T-helper 1 cell treated with Interleukin-12 subunit alpha and Interleukin-12 subunit beta and Interleukin-4 antibody, amounts not matched to agents 30 μg/mL and 1 μg/mL, for 36 hours (primary cell): Measurements from ENCODE around the gene CTNNBIP1.
A peak's percentile ranks its signal among the peaks of the same experiment; 100 is the strongest.
"Not testable (repeated sequence)": the region's sequence is repeated elsewhere in the genome, so short reads cannot be mapped to it uniquely, and the experiment has no call there.

ENCODE experiments used
- H3K27ac Mint-ChIP-seq: one replicate; pipeline ENCODE4 v1.8.0; 2021; ENCODE audit warnings: mild to moderate bottlenecking, mixed read lengths
- H3K27me3 Mint-ChIP-seq: one replicate; pipeline ENCODE4 v1.8.0; 2021; ENCODE audit warnings: low read depth, mixed read lengths
- H3K36me3 Mint-ChIP-seq: one replicate; pipeline ENCODE4 v1.8.0; 2021; ENCODE audit warnings: low read depth, mixed read lengths
- H3K4me1 Mint-ChIP-seq: one replicate; pipeline ENCODE4 v1.8.0; 2021; ENCODE audit warnings: low read depth, mixed read lengths
- H3K4me3 Mint-ChIP-seq: one replicate; pipeline ENCODE4 v1.8.0; 2021; ENCODE audit warnings: mild to moderate bottlenecking, moderate library complexity, mixed read lengths
- H3K9me3 Mint-ChIP-seq: one replicate; pipeline ENCODE4 v1.8.0; 2021; ENCODE audit warnings: mixed read lengths

The CTNNBIP1 gene

GRCh38 chr1:9910076-9910422, at the start of gene CTNNBIP1:
Gene CTNNBIP1, minus strand, starts transcription at chr1:9910269. Its CDS starts 38,205 bp downstream, at chr1:9872064.
- Mint-ChIP-seq H3K36me3 (no peaks in the 10 kb centered on the region), H3K27ac (peak within 1 kb of the TSS; percentile 96)

GRCh38 chr1:9957726-9958125, 47.7 kb upstream of the CTNNBIP1 start:
- no peak overlapping the region for H3K4me3 Mint-ChIP-seq
- H3K27ac Mint-ChIP-seq: no peak overlapping the region
- H3K36me3 Mint-ChIP-seq: no peaks in the 10 kb centered on the region
- H3K4me1 Mint-ChIP-seq: no peaks in the 10 kb centered on the region
- H3K27me3 Mint-ChIP-seq: no peaks in the 10 kb centered on the region
- H3K9me3 Mint-ChIP-seq: no peaks in the 10 kb centered on the region

More at GRCh38 chr1:9910076-9910422, at the start of gene CTNNBIP1:
- Mint-ChIP-seq H3K4me3 (peak within 1 kb of the TSS; percentile 96), H3K9me3 (no peaks in the 10 kb centered on the region), H3K27me3 (peaks cover 2% of the 10 kb centered on the region), H3K4me1 (peaks cover 19% of the 10 kb centered on the region)

- Mint-ChIP-seq H3K9me3 (no peaks in the 10 kb centered on the region), H3K36me3 (peaks cover 5% of the 10 kb centered on the region), H3K4me1 (peaks cover 14% of the 10 kb centered on the region), H3K27ac (no peak overlapping the region), H3K27me3 (no peaks in the 10 kb centered on the region), H3K4me3 (no peak overlapping the region)
These were observed 36.2 kb upstream of the CTNNBIP1 start for GRCh38 chr1:9946315-9946714.

- peaks cover 8% of the 10 kb centered on the region for H3K36me3 Mint-ChIP-seq
- peaks cover 8% of the 10 kb centered on the region for H3K4me1 Mint-ChIP-seq
- H3K27me3 Mint-ChIP-seq: no peaks in the 10 kb centered on the region
- peak within 1 kb of the TSS; percentile 99 for H3K4me3 Mint-ChIP-seq
- H3K27ac Mint-ChIP-seq: peak within 1 kb of the TSS; percentile 97
- no peaks in the 10 kb centered on the region for H3K9me3 Mint-ChIP-seq
These were observed 33.1 kb upstream of the CTNNBIP1 start, which contains the start of the genes LZIC and NMNAT1 for GRCh38 chr1:9942939-9943788. Gene LZIC, minus strand, starts transcription at chr1:9943391. Its CDS starts 6,772 bp downstream, at chr1:9936619. Gene NMNAT1, plus strand, starts transcription at chr1:9943475. Its CDS starts 28,599 bp downstream, at chr1:9972074.

- Mint-ChIP-seq H3K27me3 (no peaks in the 10 kb centered on the region), H3K4me3 (peak overlapping the region; percentile 99), H3K36me3 (peaks cover 8% of the 10 kb centered on the region), H3K27ac (peak overlapping the region; percentile 97), H3K4me1 (peaks cover 8% of the 10 kb centered on the region), H3K9me3 (no peaks in the 10 kb centered on the region)
These were observed 32.4 kb upstream of the CTNNBIP1 start for GRCh38 chr1:9942399-9942938.

- H3K27me3 Mint-ChIP-seq: no peaks in the 10 kb centered on the region
- no peaks in the 10 kb centered on the region for H3K9me3 Mint-ChIP-seq
- peaks cover 1% of the 10 kb centered on the region for H3K4me1 Mint-ChIP-seq
- H3K4me3 Mint-ChIP-seq: no peak overlapping the region
- no peak overlapping the region for H3K27ac Mint-ChIP-seq
- H3K36me3 Mint-ChIP-seq: peaks cover 23% of the 10 kb centered on the region
These were observed 19.6 kb upstream of the CTNNBIP1 start for GRCh38 chr1:9929431-9930385.

GRCh38 chr1:9927259-9927658, 17.2 kb upstream of the CTNNBIP1 start:
- Mint-ChIP-seq H3K36me3 (peaks cover 14% of the 10 kb centered on the region), H3K4me1 (peaks cover 1% of the 10 kb centered on the region), H3K4me3 (no peak overlapping the region), H3K27ac (no peak overlapping the region), H3K27me3 (no peaks in the 10 kb centered on the region), H3K9me3 (no peaks in the 10 kb centered on the region)

GRCh38 chr1:9922342-9922741, 12.3 kb upstream of the CTNNBIP1 start:
- no peak overlapping the region for H3K4me3 Mint-ChIP-seq
- peaks cover 1% of the 10 kb centered on the region for H3K4me1 Mint-ChIP-seq
- H3K27ac Mint-ChIP-seq: no peak overlapping the region
- H3K27me3 Mint-ChIP-seq: peaks cover 8% of the 10 kb centered on the region
- H3K9me3 Mint-ChIP-seq: no peaks in the 10 kb centered on the region
- peaks cover 3% of the 10 kb centered on the region for H3K36me3 Mint-ChIP-seq

GRCh38 chr1:9920606-9921005, 10.5 kb upstream of the CTNNBIP1 start:
- no peaks in the 10 kb centered on the region for H3K4me1 Mint-ChIP-seq
- no peaks in the 10 kb centered on the region for H3K9me3 Mint-ChIP-seq
- no peaks in the 10 kb centered on the region for H3K36me3 Mint-ChIP-seq
- no peak overlapping the region for H3K4me3 Mint-ChIP-seq
- no peak overlapping the region for H3K27ac Mint-ChIP-seq
- H3K27me3 Mint-ChIP-seq: peaks cover 11% of the 10 kb centered on the region

GRCh38 chr1:9917901-9918300, 7.8 kb upstream of the CTNNBIP1 start:
- H3K9me3 Mint-ChIP-seq: no peaks in the 10 kb centered on the region
- H3K36me3 Mint-ChIP-seq: no peaks in the 10 kb centered on the region

GRCh38 chr1:9917495-9917894, 7.4 kb upstream of the CTNNBIP1 start:
- not testable (repeated sequence) for H3K9me3 Mint-ChIP-seq, H3K4me1 Mint-ChIP-seq, H3K27ac Mint-ChIP-seq, H3K4me3 Mint-ChIP-seq, H3K36me3 Mint-ChIP-seq
- H3K27me3 Mint-ChIP-seq: peaks cover 15% of the 10 kb centered on the region

More at GRCh38 chr1:9917901-9918300, 7.8 kb upstream of the CTNNBIP1 start:
- H3K4me3 Mint-ChIP-seq: no peak overlapping the region
- H3K27me3 Mint-ChIP-seq: peaks cover 15% of the 10 kb centered on the region
- no peaks in the 10 kb centered on the region for H3K4me1 Mint-ChIP-seq
- no peak overlapping the region for H3K27ac Mint-ChIP-seq

GRCh38 chr1:9916452-9916851, 6.4 kb upstream of the CTNNBIP1 start:
- Mint-ChIP-seq H3K4me3 (no peak overlapping the region), H3K27me3 (peaks cover 15% of the 10 kb centered on the region), H3K36me3 (no peaks in the 10 kb centered on the region), H3K4me1 (peaks cover 4% of the 10 kb centered on the region), H3K27ac (no peak overlapping the region), H3K9me3 (no peaks in the 10 kb centered on the region)

- H3K27ac Mint-ChIP-seq: no peak overlapping the region
These were observed 4.5 kb upstream of the CTNNBIP1 start for GRCh38 chr1:9914610-9914937.

GRCh38 chr1:9912264-9912936, 2.3 kb upstream of the CTNNBIP1 start:
- Mint-ChIP-seq H3K27me3 (peaks cover 7% of the 10 kb centered on the region), H3K4me1 (peaks cover 17% of the 10 kb centered on the region), H3K36me3 (no peaks in the 10 kb centered on the region), H3K9me3 (no peaks in the 10 kb centered on the region), H3K4me3 (peak overlapping the region; percentile 29), H3K27ac (peak overlapping the region; percentile 18)

More at GRCh38 chr1:9914610-9914937, 4.5 kb upstream of the CTNNBIP1 start:
- no peaks in the 10 kb centered on the region for H3K9me3 Mint-ChIP-seq
- peaks cover 15% of the 10 kb centered on the region for H3K27me3 Mint-ChIP-seq
- no peak overlapping the region for H3K4me3 Mint-ChIP-seq
- peaks cover 7% of the 10 kb centered on the region for H3K4me1 Mint-ChIP-seq
- H3K36me3 Mint-ChIP-seq: no peaks in the 10 kb centered on the region
